IMR-90 (cell line): ENCODE results near the gene CEP72. TPM values are rescaled to one million over a fixed set of nuclear protein-coding genes. Genes with fewer than 3 reads are reported as not detected.

Experiments
- ATAC-seq: fragments of 200-7000 bp; cut with Tn5 transposase; 2 replicates; pipeline ENCODE4 v1.9.1; 2020; ENCODE audit warnings: low read depth, mild to moderate bottlenecking, moderate library complexity
- BruUV-seq: library from RNA; stranded (reverse); fragments of 400-500 nt; replicated peaks from 2 replicates; lab custom pipeline; 2021; lab: Mats Ljungman, UMichigan
- CTCF ChIA-PET: fragments of 300-600 bp; formaldehyde crosslinking; extraction: SDS; loops from one replicate; lab custom pipeline; 2021; ENCODE audit warnings: antibody characterized with exemption; lab: Yijun Ruan, JAX
- POLR2A ChIA-PET: fragments of 300-600 bp; sonication (Branson Sonifier 250); formaldehyde crosslinking; loops from one replicate; lab custom pipeline; 2022; ENCODE audit warnings: antibody characterized with exemption; ENCODE audit not compliant: unreplicated experiment; lab: Charles Lee
- DNase-seq: peaks from one replicate; pipeline ENCODE4 v3.0.0; 2013
- H2AFZ ChIP-seq: replicated peaks from 2 replicates; pipeline ENCODE3; 2013; ENCODE audit warnings: low read length, mild to moderate bottlenecking; ENCODE audit not compliant: poor library complexity
- H2AK5ac ChIP-seq: 2 replicates; pipeline ENCODE4 v1.6.1; 2013; ENCODE audit warnings: low read depth, low read length, inconsistent platforms
- H2AK9ac ChIP-seq: replicated peaks from 2 replicates; pipeline ENCODE3; 2013; ENCODE audit warnings: mild to moderate bottlenecking, low read depth, low read length, moderate library complexity; ENCODE audit not compliant: poor library complexity
- H2BK120ac ChIP-seq: 2 replicates; pipeline ENCODE4 v1.6.1; 2013; ENCODE audit warnings: low read depth, low read length, inconsistent platforms
- H2BK15ac ChIP-seq: 3 replicates; pipeline ENCODE4 v1.6.1; 2013; ENCODE audit warnings: low read depth, low read length, inconsistent platforms
- H2BK20ac ChIP-seq: 2 replicates; pipeline ENCODE4 v1.6.1; 2013; ENCODE audit warnings: low read depth, mild to moderate bottlenecking, inconsistent platforms, low read length, moderate library complexity
- H2BK5ac ChIP-seq: 2 replicates; pipeline ENCODE4 v1.6.1; 2013; ENCODE audit warnings: mild to moderate bottlenecking, low read depth, low read length, inconsistent platforms; ENCODE audit not compliant: poor library complexity, severe bottlenecking
- H3K14ac ChIP-seq: replicated peaks from 2 replicates; pipeline ENCODE4 v1.6.1; 2013; ENCODE audit warnings: low read depth, low read length, inconsistent platforms
- H3K18ac ChIP-seq: 2 replicates; pipeline ENCODE4 v1.6.1; 2013; ENCODE audit warnings: low read depth, low read length, control low read depth
- H3K23ac ChIP-seq: 2 replicates; pipeline ENCODE4 v1.6.1; 2013; ENCODE audit warnings: low read depth, low read length, inconsistent platforms
- H3K27ac ChIP-seq: 2 replicates; pipeline ENCODE4 v1.5.1; 2013; ENCODE audit warnings: mild to moderate bottlenecking, control low read depth, low read length; ENCODE audit not compliant: insufficient read depth
- H3K27me3 ChIP-seq: 2 replicates; pipeline ENCODE4 v1.6.1; 2013; ENCODE audit warnings: low read length; ENCODE audit not compliant: control insufficient read depth, insufficient read depth
- H3K36me3 ChIP-seq: 2 replicates; pipeline ENCODE4 v1.6.1; 2013; ENCODE audit warnings: low read length, mixed read lengths; ENCODE audit not compliant: control insufficient read depth, insufficient read depth
- H3K4ac ChIP-seq: 2 replicates; pipeline ENCODE4 v1.6.1; 2013; ENCODE audit warnings: low read depth, low read length, inconsistent platforms
- H3K4me1 ChIP-seq: 2 replicates; pipeline ENCODE4 v1.6.1; 2013; ENCODE audit warnings: low read length, mixed read lengths; ENCODE audit not compliant: control insufficient read depth, insufficient read depth
- H3K4me2 ChIP-seq: 2 replicates; pipeline ENCODE4 v1.6.1; 2013; ENCODE audit warnings: low read depth, mild to moderate bottlenecking, control low read depth, low read length, moderate library complexity
- H3K4me3 ChIP-seq: 2 replicates; pipeline ENCODE4 v1.5.1; 2013; ENCODE audit warnings: low read depth, mild to moderate bottlenecking, control low read depth, low read length, moderate library complexity; ENCODE audit not compliant: insufficient read depth
- H3K56ac ChIP-seq: 2 replicates; pipeline ENCODE4 v1.6.1; 2013; ENCODE audit warnings: low read length, inconsistent platforms; ENCODE audit not compliant: insufficient read depth; ENCODE audit errors: extremely low read depth
- H3K79me1 ChIP-seq, 2 experiments: 2 replicates each; pipeline ENCODE4 v1.6.1; 2013; ENCODE audit warnings: low read length in 2 of 2, inconsistent platforms in 1 of 2, low read depth in 1 of 2
- H3K9ac ChIP-seq: 2 replicates; pipeline ENCODE4 v1.6.1; 2013; ENCODE audit warnings: low read depth, low read length, control low read depth
- H3K9me1 ChIP-seq: 2 replicates; pipeline ENCODE4 v1.6.1; 2013; ENCODE audit warnings: low read length, inconsistent platforms; ENCODE audit not compliant: insufficient read depth
- H3K9me3 ChIP-seq: 2 replicates; pipeline ENCODE4 v1.6.1; 2013; ENCODE audit warnings: low read length; ENCODE audit not compliant: control insufficient read depth, insufficient read depth
- H4K20me1 ChIP-seq: 2 replicates; pipeline ENCODE4 v1.6.1; 2013; ENCODE audit warnings: low read length, inconsistent platforms; ENCODE audit not compliant: insufficient read depth
- H4K5ac ChIP-seq: 2 replicates; pipeline ENCODE4 v1.6.1; 2013; ENCODE audit warnings: mild to moderate bottlenecking, low read depth, low read length, control low read depth
- H4K8ac ChIP-seq, 2 experiments: 2 replicates each; pipeline ENCODE4 v1.6.1; 2013; ENCODE audit warnings: low read depth in 2 of 2, low read length in 2 of 2, control low read depth in 1 of 2, inconsistent platforms in 1 of 2
- H4K91ac ChIP-seq: 2 replicates; pipeline ENCODE4 v1.6.1; 2013; ENCODE audit warnings: low read depth, low read length, inconsistent platforms; ENCODE audit not compliant: insufficient read depth
- FOS ChIP-seq: fragments of 150-350 bp; IDR thresholded peaks from 2 replicates; pipeline ENCODE4 v1.6.1; 2016; ENCODE audit warnings: low read depth, low read length
- POLR2A ChIP-seq: IDR thresholded peaks from 2 replicates; pipeline ENCODE4 v1.6.1; 2012; ENCODE audit warnings: mild to moderate bottlenecking, low read depth, low read length
- WGBS, 2 experiments: methylation state at CpG; one replicate each; pipeline versions ENCODE4 v1.1.5 to v1.1.7; 2013; ENCODE audit warnings: missing lambda C conversion rate in 2 of 2; ENCODE audit not compliant: insufficient read length in 1 of 2; ENCODE audit errors: extremely low coverage in 2 of 2; 5-methylcytosine and 5-hydroxymethylcytosine counted together
- dilution Hi-C: fragments of 300-500 bp; cut with HindIII; formaldehyde crosslinking; loops from one replicate; pipeline ENCODE4 v1.14.3; 2018; ENCODE audit warnings: low sequenced_read_pairs; ENCODE audit not compliant: unreplicated experiment
- in situ Hi-C: fragments of 300-500 bp; cut with MboI; formaldehyde crosslinking; loops from 3 replicates; pipeline ENCODE4 v1.14.3; 2019; ENCODE audit warnings: low sequenced_read_pairs, inconsistent platforms, mixed read lengths
- intact Hi-C: fragments of 100-400 bp; cut with micrococcal nuclease; formaldehyde crosslinking; loops from 2 replicates; pipeline ENCODE4 v1.10.0; 2022
- polyA plus RNA-seq, 3 experiments: library from polyadenylated mRNA; depleted of rRNA; stranded (reverse); fragments of >200 nt; gene quantifications; 2 replicates each; pipeline ENCODE4 v1.2.3, GENCODE V29; 2012; ENCODE audit warnings: low replicate concordance in 1 of 3
- total RNA-seq: library from RNA; depleted of rRNA; stranded (reverse); fragments of >200 nt; gene quantifications from 2 replicates; pipeline ENCODE4 v1.2.3, GENCODE V29; 2012

The CEP72 gene
- total and polyA plus RNA-seq, 2 of the 4 experiments (the other 2 are of a cell fraction): 2.9 to 4.3 TPM

- in situ Hi-C loops (no loop called here), intact Hi-C loops (no loop called here), dilution Hi-C loops (no loop called here)
- Histone ChIP-seq H2BK15ac (no peak overlapping the region), H3K36me3 (no peaks in the 10 kb centered on the region), H4K91ac (no peak overlapping the region), H3K23ac (no peak overlapping the region), H4K8ac (no peak overlapping the region), H2AK5ac (no peak overlapping the region), H3K4me2 (no peak overlapping the region), H4K20me1 (no peaks in the 10 kb centered on the region), H2BK120ac (no peak overlapping the region), H3K56ac (no peak overlapping the region), H3K9ac (no peak overlapping the region), H3K9me3 (no peaks in the 10 kb centered on the region), H3K9me1 (no peaks in the 10 kb centered on the region), H3K27ac (no peak overlapping the region), H2BK5ac (no peak overlapping the region), H2BK20ac (no peak overlapping the region), H3K4ac (no peak overlapping the region), H2AFZ (no peak overlapping the region), H3K4me3 (no peak overlapping the region), H3K14ac (no peak overlapping the region), H4K5ac (no peak overlapping the region), H2AK9ac (no peak overlapping the region), H3K79me1 (no peaks in the 10 kb centered on the region), H3K27me3 (peaks cover 51% of the 10 kb centered on the region), H3K18ac (no peak overlapping the region), H3K4me1 (no peaks in the 10 kb centered on the region)
- TF ChIP-seq FOS (no peak), POLR2A (no peak)
- BruUV-seq: no TSS peak
- no peak for DNase-seq
- CTCF ChIA-PET: no interaction called here
- ATAC-seq: no peak
- POLR2A ChIA-PET: interaction anchor here (0.6 kb wide), 1 partner anchor 14 kb away, joined by 13 read pairs; no protein-coding TSS in a partner anchor
- WGBS, 2 experiments: no CpG with 5 or more reads among the region's 10 CpGs
Measured at GRCh38 chr5:597871-598563, 14.1 kb upstream of the CEP72 start.
